Inflammatory macrophage treated with lipopolysaccharide for 4 hours (primary cell): Measurements from ENCODE around the gene ANKS4B.
"Not testable (repeated sequence)": the region's sequence is repeated elsewhere in the genome, so short reads cannot be mapped to it uniquely, and the experiment has no call there.

Source experiments
- DNase-seq: peaks from one replicate; pipeline ENCODE4 v3.0.0-alpha.2; 2020

ANKS4B gene

GRCh38 chr16:21219551-21219950, 13.9 kb upstream of the ANKS4B start:
- DNase-seq: no peak

GRCh38 chr16:21222495-21223337, 10.8 kb upstream of the ANKS4B start:
- no peak for DNase-seq

- no peak for DNase-seq
Measured at GRCh38 chr16:21223787-21224186, 9.7 kb upstream of the ANKS4B start.

GRCh38 chr16:21224800-21225199, 8.7 kb upstream of the ANKS4B start:
- peak; percentile 12 for DNase-seq

- DNase-seq: no peak
Measured at GRCh38 chr16:21226749-21227148, 6.8 kb upstream of the ANKS4B start.

GRCh38 chr16:21227866-21228265, 5.6 kb upstream of the ANKS4B start:
- peak; percentile 16 for DNase-seq

- no peak for DNase-seq
Measured at GRCh38 chr16:21228361-21228872, 5.1 kb upstream of the ANKS4B start.

GRCh38 chr16:21233045-21233520, 416 bp upstream of the ANKS4B start:
- no peak for DNase-seq

GRCh38 chr16:21235199-21235585, 1.7 kb downstream of the ANKS4B start:
- no peak for DNase-seq

- DNase-seq: no peak
Measured at GRCh38 chr16:21236831-21237230, 3.3 kb downstream of the ANKS4B start.

GRCh38 chr16:21239646-21240045, 6.1 kb downstream of the ANKS4B start:
- no peak for DNase-seq

- no peak for DNase-seq
Measured at GRCh38 chr16:21242756-21243155, 9.3 kb downstream of the ANKS4B start.

- DNase-seq: no peak
Measured at GRCh38 chr16:21244518-21245215, 11.2 kb downstream of the ANKS4B start.

- DNase-seq: not testable (repeated sequence)
Measured at GRCh38 chr16:21248179-21248578, 14.7 kb downstream of the ANKS4B start.

GRCh38 chr16:21250072-21250923, 16.8 kb downstream of the ANKS4B start:
- DNase-seq: no peak

- no peak for DNase-seq
Measured at GRCh38 chr16:21253470-21253869, 20.0 kb downstream of the ANKS4B start.

- DNase-seq: no peak
Measured at GRCh38 chr16:21256636-21257035, 23.1 kb downstream of the ANKS4B start.

- no peak for DNase-seq
Measured at GRCh38 chr16:21257284-21257683, 23.8 kb downstream of the ANKS4B start.

- no peak for DNase-seq
Measured at GRCh38 chr16:21260870-21261791, 27.6 kb downstream of the ANKS4B start.

- no peak for DNase-seq
Measured at GRCh38 chr16:21262779-21263639, 29.5 kb downstream of the ANKS4B start.
